CD14-positive monocyte (primary cell): ENCODE measurements around the gene TSEN15. TPM values are rescaled to one million over a fixed set of nuclear protein-coding genes. Genes with fewer than 3 reads are reported as not detected.

Source experiments
- DNase-seq, 3 donors: peaks; one replicate each; pipeline ENCODE4 v3.0.0-alpha.2; 2011 to 2022
- H2AFZ ChIP-seq: 2 replicates; pipeline ENCODE4 v1.6.0; 2012; ENCODE audit warnings: mild to moderate bottlenecking, low read depth, low read length, inconsistent platforms; ENCODE audit not compliant: insufficient read depth, poor library complexity, severe bottlenecking
- H3K27ac ChIP-seq, 2 donors: 1 replicate in 1 of 2; 2 replicates in 1 of 2; pipeline ENCODE4 v1.5.1; 2012 to 2013; ENCODE audit warnings: low read length in 2 of 2, control low read depth in 1 of 2, inconsistent platforms in 1 of 2, low read depth in 1 of 2, mild to moderate bottlenecking in 1 of 2
- H3K27me3 ChIP-seq, 2 donors: one replicate each; pipeline versions ENCODE4 v1.6.0 to v1.6.1; 2011 to 2013; ENCODE audit warnings: low read length in 2 of 2; ENCODE audit not compliant: control insufficient read depth in 2 of 2, insufficient read depth in 2 of 2
- H3K36me3 ChIP-seq, 2 donors: replicated peaks in 1 of 2; 1 replicate in 1 of 2; 2 replicates in 1 of 2; pipeline versions ENCODE4 v1.5.1 to v1.6.1; 2012 to 2013; ENCODE audit warnings: low read length in 2 of 2, control low read depth in 1 of 2, inconsistent platforms in 1 of 2, mild to moderate bottlenecking in 1 of 2; ENCODE audit not compliant: insufficient read depth in 2 of 2, control insufficient read depth in 1 of 2
- H3K4me1 ChIP-seq, 2 donors: 1 replicate in 1 of 2; 2 replicates in 1 of 2; pipeline versions ENCODE4 v1.5.1 to v1.6.1; 2012 to 2013; ENCODE audit warnings: low read length in 2 of 2, control low read depth in 1 of 2, inconsistent platforms in 1 of 2, mild to moderate bottlenecking in 1 of 2, moderate library complexity in 1 of 2; ENCODE audit not compliant: insufficient read depth in 2 of 2, control insufficient read depth in 1 of 2
- H3K4me2 ChIP-seq: replicated peaks from 2 replicates; pipeline ENCODE3; 2012; ENCODE audit warnings: low read length, moderate library complexity, mild to moderate bottlenecking; ENCODE audit not compliant: poor library complexity, severe bottlenecking; ENCODE audit errors: extremely low read depth
- H3K4me3 ChIP-seq, 3 experiments: fragments of 200-600 bp in 1 of 3; sonication (generic) in 1 of 3; replicated peaks in 1 of 3; 1 replicate in 2 of 3; 2 replicates in 1 of 3; pipeline ENCODE4 v1.5.1; 2011 to 2013; ENCODE audit warnings: low read length in 3 of 3, mild to moderate bottlenecking in 3 of 3, control low read depth in 2 of 3, low read depth in 2 of 3, inconsistent platforms in 1 of 3, moderate library complexity in 1 of 3
- H3K79me2 ChIP-seq: 2 replicates; pipeline ENCODE4 v1.6.0; 2012; ENCODE audit warnings: mild to moderate bottlenecking, control low read depth, inconsistent platforms, low read length, moderate library complexity; ENCODE audit not compliant: insufficient read depth
- H3K9ac ChIP-seq: 2 replicates; pipeline ENCODE4 v1.6.0; 2017; ENCODE audit warnings: low read length, mild to moderate bottlenecking; ENCODE audit not compliant: insufficient read depth, poor library complexity, severe bottlenecking
- H3K9me3 ChIP-seq, 2 donors: replicated peaks in 1 of 2; 1 replicate in 1 of 2; 2 replicates in 1 of 2; pipeline versions ENCODE4 v1.5.1 to v1.6.1; 2012 to 2013; ENCODE audit warnings: low read length in 2 of 2, control low read depth in 1 of 2; ENCODE audit not compliant: control insufficient read depth in 1 of 2, insufficient read depth in 1 of 2
- H4K20me1 ChIP-seq: 2 replicates; pipeline ENCODE4 v1.6.0; 2012; ENCODE audit warnings: mild to moderate bottlenecking, low read length, control low read depth, moderate library complexity; ENCODE audit not compliant: insufficient read depth
- H3K27ac Mint-ChIP-seq, 7 donors: one replicate each; pipeline ENCODE4 v1.8.0; 2020; ENCODE audit warnings: mild to moderate bottlenecking in 7 of 7, mixed read lengths in 7 of 7, moderate library complexity in 6 of 7, inconsistent platforms in 2 of 7
- H3K27me3 Mint-ChIP-seq, 3 donors: one replicate each; pipeline ENCODE4 v1.8.0; 2021 to 2022; ENCODE audit warnings: low read depth in 3 of 3, mild to moderate bottlenecking in 3 of 3, mixed read lengths in 3 of 3, moderate library complexity in 3 of 3, inconsistent platforms in 1 of 3
- H3K36me3 Mint-ChIP-seq, 2 donors: one replicate each; pipeline ENCODE4 v1.8.0; 2020; ENCODE audit warnings: mixed read lengths in 2 of 2, inconsistent platforms in 1 of 2, mild to moderate bottlenecking in 1 of 2
- H3K4me1 Mint-ChIP-seq: one replicate; pipeline ENCODE4 v1.8.0; 2020; ENCODE audit warnings: mild to moderate bottlenecking, mixed read lengths
- H3K4me3 Mint-ChIP-seq, 2 donors: one replicate each; pipeline ENCODE4 v1.8.0; 2020; ENCODE audit warnings: mild to moderate bottlenecking in 2 of 2, mixed read lengths in 2 of 2, moderate library complexity in 1 of 2
- H3K9me3 Mint-ChIP-seq, 7 donors: one replicate each; pipeline ENCODE4 v1.8.0; 2020 to 2022; ENCODE audit warnings: mixed read lengths in 7 of 7, mild to moderate bottlenecking in 6 of 7, moderate library complexity in 6 of 7, inconsistent platforms in 2 of 7
- CTCF ChIP-seq: fragments of 200-600 bp; IDR thresholded peaks from one replicate; pipeline ENCODE4 v1.8.0; 2022; ENCODE audit warnings: antibody characterized with exemption, mild to moderate bottlenecking
- WGBS: methylation state at CpG from one replicate; pipeline ENCODE4 v1.1.5; 2013; ENCODE audit warnings: missing lambda C conversion rate; ENCODE audit not compliant: insufficient coverage; 5-methylcytosine and 5-hydroxymethylcytosine counted together
- intact Hi-C, 2 donors: fragments of 100-400 bp; cut with micrococcal nuclease; formaldehyde crosslinking; loops; one replicate each; pipeline versions ENCODE4 v1.15.0 to v1.15.1; 2023
- polyA minus RNA-seq: library from RNA; depleted of rRNA, polyadenylated mRNA; stranded (reverse); fragments of >200 nt; gene quantifications from 2 replicates; pipeline ENCODE4 v1.2.3, GENCODE V29; 2012
- polyA plus RNA-seq, 3 donors: library from polyadenylated mRNA; depleted of rRNA in 1 of 3; unstranded in 2 of 3; stranded (reverse) in 1 of 3; fragments of 300-500 nt in 2 of 3; fragments of >200 nt in 1 of 3; fragmentation: Illumina TruSeq in 2 of 3; gene quantifications; 1 replicate in 2 of 3; 2 replicates in 1 of 3; pipeline ENCODE4 v1.2.3, GENCODE V29; 2012 to 2021
- total RNA-seq, 12 experiments: library from RNA in 1 of 12; stranded (reverse) in 1 of 12; fragments of 120-200 nt in 1 of 12; gene quantifications; one replicate each; pipeline ENCODE4 v1.2.4 and lab custom pipeline; 2013 to 2026; ENCODE audit warnings: mixed read lengths in 6 of 12, inconsistent platforms in 1 of 12

Gene TSEN15
- total RNA-seq (2013) = 18.1 TPM
- 10 to 100 TPM; 11.8 to 29.4 (median 23.4) TPM for polyA plus RNA-seq
- polyA minus RNA-seq = 5.3 and 8.7 TPM in 2 replicates
- 6.5 to 16.9 (median 10.2) reads per million in 11 experiments for total RNA-seq (lab: John Stamatoyannopoulos, UW)

GRCh38 chr1:184051485-184052193, at the start of gene TSEN15:
TSEN15 (plus strand) TSS chr1:184051730; CDS start chr1:184051756, 26 bp downstream.
- Mint-ChIP-seq H3K27me3 (peaks cover 3 to 20% (median 7%) of the 10 kb centered on the region in 3 donors), H3K27ac (peak within 1 kb of the TSS; percentile 28 to 94 (median 85)), H3K4me3 (peak within 1 kb of the TSS; percentile 99 to 100), H3K4me1 (peaks cover 27% of the 10 kb centered on the region), H3K9me3 (peaks cover 0 to 4% (median 2%) of the 10 kb centered on the region in 7 donors), H3K36me3 (peaks cover 10 to 12% of the 10 kb centered on the region in 2 donors)
- H2AFZ ChIP-seq = peak within 1 kb of the TSS; percentile 100
- TF ChIP-seq CTCF = no peak
- peak within 1 kb of the TSS; percentile 82 for H3K9ac ChIP-seq
- H3K27me3 ChIP-seq = peaks cover 11 to 19% of the 10 kb centered on the region in 2 donors
- peaks cover 8 to 16% of the 10 kb centered on the region in 2 donors for H3K36me3 ChIP-seq
- H3K4me3 ChIP-seq = peak within 1 kb of the TSS; percentile 66 to 97 (median 93)
- intact Hi-C loops = no loop called here
- H3K79me2 ChIP-seq = peaks cover 30% of the 10 kb centered on the region
- peak; percentile 47 to 61 (median 61) for DNase-seq
- no peaks in the 10 kb centered on the region for H3K9me3 ChIP-seq
- WGBS = under 1% methylated on average over 50 of the region's 54 CpGs
- peak within 1 kb of the TSS; percentile 36 to 86 for H3K27ac ChIP-seq
- H3K4me2 ChIP-seq = peak within 1 kb of the TSS; percentile 94
- H3K4me1 ChIP-seq = peaks cover 12 to 15% of the 10 kb centered on the region in 2 donors
- H4K20me1 ChIP-seq = no peaks in the 10 kb centered on the region

- 100% methylated on average over 1 of the region's 2 CpGs for WGBS
- no peaks in the 10 kb centered on the region for H3K36me3 Mint-ChIP-seq
- no peaks in the 10 kb centered on the region for H3K4me1 Mint-ChIP-seq
- H3K9ac ChIP-seq = no peak overlapping the region
- no peaks in the 10 kb centered on the region for H3K27me3 ChIP-seq
- peaks cover 0 to 2% (median 0%) of the 10 kb centered on the region in 7 donors for H3K9me3 Mint-ChIP-seq
- peaks cover 0 to 2% (median 0%) of the 10 kb centered on the region in 3 donors for H3K27me3 Mint-ChIP-seq
- DNase-seq = no peak
- H3K4me3 ChIP-seq = no peak overlapping the region
- no peak for TF ChIP-seq CTCF
- intact Hi-C loops = no loop called here
- no peaks in the 10 kb centered on the region for H3K79me2 ChIP-seq
- no peaks in the 10 kb centered on the region for H3K9me3 ChIP-seq
- H3K4me1 ChIP-seq = no peaks in the 10 kb centered on the region
- H3K36me3 ChIP-seq = no peaks in the 10 kb centered on the region
- no peak overlapping the region for H3K27ac ChIP-seq
- H2AFZ ChIP-seq = no peak overlapping the region
- no peak overlapping the region for H3K4me3 Mint-ChIP-seq
- no peaks in the 10 kb centered on the region for H4K20me1 ChIP-seq
- H3K27ac Mint-ChIP-seq = no peak overlapping the region
- no peak overlapping the region for H3K4me2 ChIP-seq
These were observed 49.5 kb upstream of the TSEN15 start for GRCh38 chr1:184002071-184002470.
